Measurements from ENCODE around the gene SLC23A1.

DNA sequence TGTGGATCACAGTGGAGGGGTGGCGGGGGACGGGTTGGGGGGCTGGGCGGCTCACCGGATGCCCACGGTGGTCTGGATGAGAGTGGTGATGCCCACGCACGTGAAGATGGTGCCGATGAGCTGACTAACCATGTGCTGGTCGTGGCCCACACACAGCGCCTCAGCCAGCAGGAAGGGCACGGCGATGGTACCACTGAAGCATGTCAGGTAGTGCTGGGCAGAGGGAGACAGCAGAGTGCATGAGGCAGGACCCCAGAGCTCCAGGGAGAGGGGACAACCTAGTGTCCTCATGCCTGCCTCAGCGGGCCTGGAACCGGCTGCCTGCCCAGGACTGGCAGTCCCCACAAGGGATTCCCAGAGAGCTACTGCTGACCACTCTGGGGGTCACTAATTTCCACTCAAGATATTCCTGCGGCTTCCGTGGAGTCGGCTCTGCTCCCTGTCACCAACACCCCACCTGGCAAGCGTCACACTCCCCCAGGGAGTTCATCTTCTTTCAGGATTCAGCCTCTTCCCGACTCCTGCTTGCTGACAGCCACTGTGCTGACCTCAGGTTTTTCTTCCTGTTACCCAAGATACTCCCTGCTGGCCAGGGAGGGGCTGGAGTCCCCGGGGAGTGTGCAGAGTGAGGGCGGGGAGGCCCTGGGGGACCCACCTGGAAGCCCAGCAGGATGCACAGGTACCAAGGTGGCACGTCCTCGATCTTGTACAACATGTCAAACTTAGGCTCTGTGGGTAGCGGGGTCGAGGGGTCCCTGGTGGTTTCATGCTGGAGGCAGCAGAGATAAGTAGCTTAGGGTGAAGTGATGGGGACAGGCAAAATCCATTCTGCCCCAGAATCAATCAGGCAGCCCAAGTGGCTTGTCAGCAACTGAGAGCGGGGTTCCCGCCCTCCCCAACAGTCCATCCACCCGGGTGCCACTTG, 998 bp downstream of the SLC23A1 start:
- TF ChIP-seq, protein P1, sequence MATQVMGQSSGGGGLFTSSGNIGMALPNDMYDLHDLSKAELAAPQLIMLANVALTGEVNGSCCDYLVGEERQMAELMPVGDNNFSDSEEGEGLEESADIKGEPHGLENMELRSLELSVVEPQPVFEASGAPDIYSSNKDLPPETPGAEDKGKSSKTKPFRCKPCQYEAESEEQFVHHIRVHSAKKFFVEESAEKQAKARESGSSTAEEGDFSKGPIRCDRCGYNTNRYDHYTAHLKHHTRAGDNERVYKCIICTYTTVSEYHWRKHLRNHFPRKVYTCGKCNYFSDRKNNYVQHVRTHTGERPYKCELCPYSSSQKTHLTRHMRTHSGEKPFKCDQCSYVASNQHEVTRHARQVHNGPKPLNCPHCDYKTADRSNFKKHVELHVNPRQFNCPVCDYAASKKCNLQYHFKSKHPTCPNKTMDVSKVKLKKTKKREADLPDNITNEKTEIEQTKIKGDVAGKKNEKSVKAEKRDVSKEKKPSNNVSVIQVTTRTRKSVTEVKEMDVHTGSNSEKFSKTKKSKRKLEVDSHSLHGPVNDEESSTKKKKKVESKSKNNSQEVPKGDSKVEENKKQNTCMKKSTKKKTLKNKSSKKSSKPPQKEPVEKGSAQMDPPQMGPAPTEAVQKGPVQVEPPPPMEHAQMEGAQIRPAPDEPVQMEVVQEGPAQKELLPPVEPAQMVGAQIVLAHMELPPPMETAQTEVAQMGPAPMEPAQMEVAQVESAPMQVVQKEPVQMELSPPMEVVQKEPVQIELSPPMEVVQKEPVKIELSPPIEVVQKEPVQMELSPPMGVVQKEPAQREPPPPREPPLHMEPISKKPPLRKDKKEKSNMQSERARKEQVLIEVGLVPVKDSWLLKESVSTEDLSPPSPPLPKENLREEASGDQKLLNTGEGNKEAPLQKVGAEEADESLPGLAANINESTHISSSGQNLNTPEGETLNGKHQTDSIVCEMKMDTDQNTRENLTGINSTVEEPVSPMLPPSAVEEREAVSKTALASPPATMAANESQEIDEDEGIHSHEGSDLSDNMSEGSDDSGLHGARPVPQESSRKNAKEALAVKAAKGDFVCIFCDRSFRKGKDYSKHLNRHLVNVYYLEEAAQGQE (IDR thresholded peaks at IDR 0.05; ENCODE audit: insufficient read depth in 1 of 2, low read depth in 2 of 2, low read length in 2 of 2) = no peak
- TF ChIP-seq POLR2AphosphoS5 (IDR thresholded peaks at IDR 0.05; ENCODE audit: low read depth, low read length) = no peak

Data from PFSK-1 (cell line).